GM12874 (cell line): Measurements from ENCODE around the gene IFI27.
A peak's percentile ranks its signal among the peaks of the same experiment; 100 is the strongest.

Experiments
- CTCF ChIP-seq: IDR thresholded peaks from 2 replicates; pipeline ENCODE4 v1.5.1; 2011; ENCODE audit warnings: low read depth, mild to moderate bottlenecking, control low read depth, low read length, moderate library complexity; ENCODE audit not compliant: insufficient read depth

Gene IFI27

GRCh38 chr14:94126800-94127199 lies 16.3 kb downstream of the IFI27 start:
- no peak for TF ChIP-seq CTCF

- TF ChIP-seq CTCF: no peak
These were observed 16.8 kb downstream of the IFI27 start for GRCh38 chr14:94127330-94127729.

- no peak for TF ChIP-seq CTCF
These were observed 17.8 kb downstream of the IFI27 start for GRCh38 chr14:94128216-94128839.

GRCh38 chr14:94129111-94129757 lies 18.7 kb downstream of the IFI27 start, which contains the start of gene IFI27L2:
TSS of gene IFI27L2 (minus strand) at chr14:94129604. CDS start at chr14:94129564, 40 bp downstream.
- TF ChIP-seq CTCF: peak; percentile 35; the same call in 1 of the 2 replicates

GRCh38 chr14:94129758-94130414 lies 19.4 kb downstream of the IFI27 start:
- TF ChIP-seq CTCF: no peak

GRCh38 chr14:94132285-94132887 lies 21.9 kb downstream of the IFI27 start:
- TF ChIP-seq CTCF: peak; percentile 60

GRCh38 chr14:94135476-94135875 lies 24.9 kb downstream of the IFI27 start:
- TF ChIP-seq CTCF: no peak
